ENCODE results near the gene C1QTNF1. TPM values are rescaled to one million over a fixed set of nuclear protein-coding genes. Genes with fewer than 3 reads are reported as not detected.

C1QTNF1 gene
- total and polyA plus RNA-seq, 7 donors: 10.5 to 22.8 (median 16.9) TPM

DNA sequence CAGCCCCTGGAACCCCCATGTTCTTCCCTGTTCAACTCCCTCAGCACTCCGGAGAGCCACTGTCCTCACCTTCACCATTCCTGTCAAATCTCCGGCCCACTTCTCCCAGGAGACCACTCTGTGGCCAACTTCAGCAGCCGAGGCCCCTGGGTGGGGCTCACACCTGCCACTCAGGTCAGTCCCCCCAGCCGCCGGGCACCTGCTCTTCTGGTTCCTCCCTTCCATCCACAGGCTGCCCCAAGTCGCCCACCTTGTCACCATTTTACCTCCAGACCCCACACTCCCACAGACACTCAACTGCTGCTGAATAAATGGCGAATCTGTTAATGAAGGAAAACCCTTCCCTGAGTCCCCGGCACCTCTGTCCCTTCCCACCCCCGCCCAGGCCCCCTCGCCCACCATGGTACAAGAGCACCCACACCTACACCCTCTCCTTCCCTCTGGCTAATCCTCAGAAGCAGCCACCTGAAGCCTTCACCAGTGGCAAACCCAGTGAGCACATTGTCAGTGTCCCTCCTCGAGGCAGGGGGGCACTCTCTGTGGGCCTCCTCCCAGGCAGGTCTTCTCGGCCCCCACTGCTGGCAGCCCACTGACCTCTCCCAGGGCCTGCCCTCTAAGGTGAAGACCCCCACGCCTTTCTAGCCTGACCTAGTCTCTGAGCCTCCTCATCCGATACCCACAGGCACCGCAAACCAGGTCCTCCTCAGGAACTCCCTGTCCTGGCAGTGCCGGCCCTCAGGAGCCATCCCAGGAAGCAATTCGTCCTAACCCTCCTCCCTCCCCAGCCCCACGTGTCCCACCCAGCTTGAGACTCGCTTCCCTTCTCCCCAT is 22.6 kb upstream of the C1QTNF1 start:
- WGBS, 3 donors: 88 to 91% (median 89%) methylated on average over 19 of the region's 19 CpGs
- H3K27ac ChIP-seq: no peak overlapping the region
- no peaks in the 10 kb centered on the region for H3K9me3 ChIP-seq
- H3K4me3 ChIP-seq: no peak overlapping the region
- H3K27me3 ChIP-seq (ENCODE audit: insufficient read depth in 3 of 3, low read length in 2 of 3): no peaks in the 10 kb centered on the region
- peaks cover 18% of the 10 kb centered on the region for H3K4me1 ChIP-seq
- TF ChIP-seq, protein P1, sequence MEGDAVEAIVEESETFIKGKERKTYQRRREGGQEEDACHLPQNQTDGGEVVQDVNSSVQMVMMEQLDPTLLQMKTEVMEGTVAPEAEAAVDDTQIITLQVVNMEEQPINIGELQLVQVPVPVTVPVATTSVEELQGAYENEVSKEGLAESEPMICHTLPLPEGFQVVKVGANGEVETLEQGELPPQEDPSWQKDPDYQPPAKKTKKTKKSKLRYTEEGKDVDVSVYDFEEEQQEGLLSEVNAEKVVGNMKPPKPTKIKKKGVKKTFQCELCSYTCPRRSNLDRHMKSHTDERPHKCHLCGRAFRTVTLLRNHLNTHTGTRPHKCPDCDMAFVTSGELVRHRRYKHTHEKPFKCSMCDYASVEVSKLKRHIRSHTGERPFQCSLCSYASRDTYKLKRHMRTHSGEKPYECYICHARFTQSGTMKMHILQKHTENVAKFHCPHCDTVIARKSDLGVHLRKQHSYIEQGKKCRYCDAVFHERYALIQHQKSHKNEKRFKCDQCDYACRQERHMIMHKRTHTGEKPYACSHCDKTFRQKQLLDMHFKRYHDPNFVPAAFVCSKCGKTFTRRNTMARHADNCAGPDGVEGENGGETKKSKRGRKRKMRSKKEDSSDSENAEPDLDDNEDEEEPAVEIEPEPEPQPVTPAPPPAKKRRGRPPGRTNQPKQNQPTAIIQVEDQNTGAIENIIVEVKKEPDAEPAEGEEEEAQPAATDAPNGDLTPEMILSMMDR (IDR thresholded peaks at IDR 0.05): no peak
- intact Hi-C loops (cut with DNase I): no loop called here
- ATAC-seq (no peak), DNase-seq (no peak)
- H3K36me3 ChIP-seq (ENCODE audit: insufficient read depth in 1 of 2, low read depth in 1 of 2): peaks cover 0 to 27% of the 10 kb centered on the region in 2 donors

DNA sequence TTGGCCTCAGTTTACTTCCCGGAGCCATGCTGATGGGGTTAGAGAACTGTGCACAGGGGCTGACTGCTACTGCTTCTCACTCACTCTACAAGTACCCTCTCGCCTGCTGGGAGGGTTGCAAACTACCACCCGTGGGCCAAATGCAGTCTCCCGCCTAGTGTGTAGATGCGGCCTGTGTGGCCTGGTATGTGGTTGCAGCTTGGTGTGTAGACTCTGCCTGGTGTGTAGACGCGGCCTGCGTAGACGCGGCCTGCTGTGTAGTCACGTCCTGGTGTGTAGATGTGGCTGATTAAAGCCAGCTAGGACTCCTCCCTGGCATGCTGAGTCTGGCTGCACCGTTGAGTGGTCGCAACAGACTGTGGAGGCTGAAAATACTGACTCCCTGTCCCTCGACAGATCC is 21.7 kb upstream of the C1QTNF1 start:
- H3K9me3 ChIP-seq: no peaks in the 10 kb centered on the region
- no peak overlapping the region for H3K27ac ChIP-seq
- WGBS, 3 donors: 86 to 91% (median 90%) methylated on average over 14 of the region's 14 CpGs
- intact Hi-C loops (cut with DNase I): no loop called here
- no peak for DNase-seq
- H3K4me1 ChIP-seq: peaks cover 20% of the 10 kb centered on the region
- no peak for ATAC-seq
- H3K36me3 ChIP-seq (ENCODE audit: insufficient read depth in 1 of 2, low read depth in 1 of 2): peaks cover 0 to 18% of the 10 kb centered on the region in 2 donors
- TF ChIP-seq, protein P1 (IDR thresholded peaks at IDR 0.05): no peak
- H3K27me3 ChIP-seq (ENCODE audit: insufficient read depth in 3 of 3, low read length in 2 of 3): no peaks in the 10 kb centered on the region
- no peak overlapping the region for H3K4me3 ChIP-seq

DNA sequence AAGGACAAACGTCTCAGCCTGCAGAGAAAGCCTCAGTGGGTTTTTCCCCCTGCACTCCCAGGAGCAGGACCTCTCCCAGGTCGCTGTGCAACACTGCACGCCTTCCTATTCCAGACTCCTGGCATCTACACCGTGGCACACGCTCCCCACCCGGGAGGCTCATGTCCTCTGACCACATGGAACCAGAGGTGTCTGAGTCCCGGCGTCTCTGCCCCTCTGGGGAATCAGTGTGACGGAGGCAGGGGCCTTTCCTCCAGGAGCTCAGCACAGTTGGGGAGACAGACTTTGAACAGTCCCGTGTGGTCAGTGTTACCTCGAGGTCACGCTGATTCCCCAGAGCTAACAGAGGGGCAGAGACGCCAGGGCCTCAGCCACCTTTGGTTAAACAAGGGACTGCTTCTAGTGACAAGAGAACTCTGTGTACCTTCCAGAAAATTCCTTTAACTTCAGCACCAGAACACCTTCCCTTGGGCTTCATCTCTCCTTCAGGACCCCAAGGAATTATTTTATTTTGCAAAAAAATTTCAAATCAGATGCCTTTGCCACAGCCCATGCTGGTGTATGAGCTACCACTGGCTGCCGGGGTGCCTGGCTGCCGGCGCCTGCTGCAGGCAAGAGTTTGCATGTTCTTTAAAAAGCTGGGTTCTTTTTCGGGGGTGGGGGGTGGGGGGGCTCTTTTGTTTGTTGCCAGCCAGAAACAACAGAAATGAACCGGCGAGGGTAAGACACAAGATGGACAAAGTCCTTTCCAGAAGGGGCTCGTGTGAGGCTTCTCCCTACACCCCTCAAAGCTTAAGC is 21.0 kb upstream of the C1QTNF1 start:
- ATAC-seq (no peak), DNase-seq (no peak)
- peaks cover 24% of the 10 kb centered on the region for H3K4me1 ChIP-seq
- no peaks in the 10 kb centered on the region for H3K27me3 ChIP-seq (ENCODE audit: insufficient read depth in 3 of 3, low read length in 2 of 3)
- intact Hi-C loops (cut with DNase I): no loop called here
- TF ChIP-seq, protein P1 (IDR thresholded peaks at IDR 0.05): no peak
- H3K4me3 ChIP-seq: no peak overlapping the region
- no peaks in the 10 kb centered on the region for H3K9me3 ChIP-seq
- 64 to 77% (median 66%) methylated on average over 20 of the region's 20 CpGs for WGBS, 3 donors
- peaks cover 0 to 18% of the 10 kb centered on the region in 2 donors for H3K36me3 ChIP-seq (ENCODE audit: insufficient read depth in 1 of 2, low read depth in 1 of 2)
- H3K27ac ChIP-seq: no peak overlapping the region

DNA sequence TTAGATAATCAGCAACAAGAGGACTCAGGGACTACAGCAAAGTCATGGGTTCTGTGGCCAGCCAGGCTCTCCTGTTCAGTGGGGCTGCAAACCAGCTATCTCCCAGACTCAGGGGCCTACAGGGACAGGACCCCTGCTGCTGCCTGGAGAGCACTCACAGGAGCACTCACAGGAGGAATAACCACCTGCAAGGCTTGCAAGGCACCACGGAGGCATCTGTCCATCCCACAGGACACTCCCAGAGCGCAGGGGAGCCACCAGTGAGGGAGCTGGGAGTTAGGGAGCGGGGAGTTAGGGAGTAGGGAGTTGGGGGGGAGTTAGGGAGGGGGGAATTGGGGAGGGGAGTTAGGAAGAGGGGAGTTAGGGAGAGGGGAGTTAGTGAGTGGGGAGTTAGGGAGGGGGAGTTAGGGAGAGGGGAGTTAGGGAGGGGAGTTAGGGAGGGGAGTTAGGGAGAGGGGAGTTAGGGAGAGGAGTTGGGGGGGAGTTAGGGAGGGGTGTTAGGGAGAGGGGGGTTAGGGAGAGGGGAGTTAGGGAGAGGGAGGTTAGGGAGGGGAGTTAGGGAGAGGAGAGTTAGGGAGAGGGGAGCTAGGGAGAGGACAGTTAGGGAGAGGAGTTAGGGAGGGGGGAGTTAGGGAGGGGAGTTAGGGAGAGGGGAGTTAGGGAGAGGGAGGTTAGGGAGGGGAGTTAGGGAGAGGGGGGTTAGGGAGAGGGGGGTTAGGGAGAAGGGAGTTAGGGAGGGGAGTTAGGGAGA is 20.1 kb upstream of the C1QTNF1 start:
- ATAC-seq: no peak

More for the DNA sequence above, 20.1 kb upstream of the C1QTNF1 start:
- Histone ChIP-seq H3K4me3 (no peak overlapping the region), H3K27me3 (ENCODE audit: insufficient read depth in 3 of 3, low read length in 2 of 3) (no peaks in the 10 kb centered on the region), H3K36me3 (ENCODE audit: insufficient read depth in 1 of 2, low read depth in 1 of 2) (peaks cover 0 to 14% of the 10 kb centered on the region in 2 donors), H3K9me3 (no peaks in the 10 kb centered on the region), H3K27ac (no peak overlapping the region), H3K4me1 (peaks cover 24% of the 10 kb centered on the region)
- intact Hi-C loops (cut with DNase I): no loop called here
- 77 to 80% (median 80%) methylated on average over 3 of the region's 3 CpGs for WGBS, 3 donors
- DNase-seq: no peak
- TF ChIP-seq, protein P1 (IDR thresholded peaks at IDR 0.05): no peak

Data from psoas muscle (tissue), 8 donors.